WI38 (cell line): ENCODE results near the gene GUCY2D.

ENCODE experiments used
- H3K4me3 ChIP-seq: 2 replicates; pipeline ENCODE4 v1.5.1; 2011; ENCODE audit warnings: low read depth, mild to moderate bottlenecking, control low read depth, low read length
- TF ChIP-seq, protein P1 (sequence below): IDR thresholded peaks from 2 replicates; pipeline ENCODE4 v1.5.1; 2012; ENCODE audit warnings: low read depth, mild to moderate bottlenecking, control low read depth, low read length

The GUCY2D gene

GRCh38 chr17:8005967-8006730, 3.7 kb downstream of the GUCY2D start:
- H3K4me3 ChIP-seq = no peak overlapping the region
- TF ChIP-seq, protein P1, sequence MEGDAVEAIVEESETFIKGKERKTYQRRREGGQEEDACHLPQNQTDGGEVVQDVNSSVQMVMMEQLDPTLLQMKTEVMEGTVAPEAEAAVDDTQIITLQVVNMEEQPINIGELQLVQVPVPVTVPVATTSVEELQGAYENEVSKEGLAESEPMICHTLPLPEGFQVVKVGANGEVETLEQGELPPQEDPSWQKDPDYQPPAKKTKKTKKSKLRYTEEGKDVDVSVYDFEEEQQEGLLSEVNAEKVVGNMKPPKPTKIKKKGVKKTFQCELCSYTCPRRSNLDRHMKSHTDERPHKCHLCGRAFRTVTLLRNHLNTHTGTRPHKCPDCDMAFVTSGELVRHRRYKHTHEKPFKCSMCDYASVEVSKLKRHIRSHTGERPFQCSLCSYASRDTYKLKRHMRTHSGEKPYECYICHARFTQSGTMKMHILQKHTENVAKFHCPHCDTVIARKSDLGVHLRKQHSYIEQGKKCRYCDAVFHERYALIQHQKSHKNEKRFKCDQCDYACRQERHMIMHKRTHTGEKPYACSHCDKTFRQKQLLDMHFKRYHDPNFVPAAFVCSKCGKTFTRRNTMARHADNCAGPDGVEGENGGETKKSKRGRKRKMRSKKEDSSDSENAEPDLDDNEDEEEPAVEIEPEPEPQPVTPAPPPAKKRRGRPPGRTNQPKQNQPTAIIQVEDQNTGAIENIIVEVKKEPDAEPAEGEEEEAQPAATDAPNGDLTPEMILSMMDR = no peak

DNA sequence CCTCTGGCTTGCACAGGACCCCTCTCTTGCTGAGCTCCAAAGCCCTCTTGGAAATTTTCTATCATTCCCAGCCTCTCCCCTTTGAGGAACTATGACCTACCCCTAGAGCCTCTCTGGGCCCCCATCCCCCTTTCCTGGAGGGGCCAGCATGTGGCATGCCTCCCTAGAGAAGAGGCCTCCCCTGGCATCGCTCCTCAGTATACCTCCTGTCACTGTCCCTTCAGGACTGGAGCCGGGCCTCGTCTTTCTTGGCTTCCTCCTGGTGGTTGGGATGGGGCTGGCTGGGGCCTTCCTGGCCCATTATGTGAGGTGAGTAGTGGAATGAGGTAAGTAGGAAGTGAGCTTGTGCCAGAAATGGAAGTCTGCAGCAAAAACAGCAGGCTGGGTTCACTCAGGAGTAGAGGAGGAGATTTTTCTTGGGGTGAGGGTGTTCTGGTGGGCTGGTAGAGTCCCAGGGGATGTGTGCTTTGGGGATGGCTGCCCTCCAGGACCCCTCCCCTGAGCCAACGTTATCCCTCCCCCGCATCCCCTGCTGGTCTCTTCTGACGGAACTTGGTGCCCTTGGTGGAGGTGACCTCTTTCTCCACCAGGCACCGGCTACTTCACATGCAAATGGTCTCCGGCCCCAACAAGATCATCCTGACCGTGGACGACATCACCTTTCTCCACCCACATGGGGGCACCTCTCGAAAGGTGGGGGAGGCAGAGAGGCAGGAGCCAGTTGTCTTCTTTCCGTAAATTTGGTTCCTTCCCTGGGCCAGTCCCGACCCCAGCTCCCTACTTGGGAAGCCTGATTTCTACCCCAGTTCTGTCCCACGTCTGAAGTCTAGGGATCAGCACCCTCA, 4.6 kb downstream of the GUCY2D start:
- H3K4me3 ChIP-seq = no peak overlapping the region
- TF ChIP-seq, protein P1 = no peak

DNA sequence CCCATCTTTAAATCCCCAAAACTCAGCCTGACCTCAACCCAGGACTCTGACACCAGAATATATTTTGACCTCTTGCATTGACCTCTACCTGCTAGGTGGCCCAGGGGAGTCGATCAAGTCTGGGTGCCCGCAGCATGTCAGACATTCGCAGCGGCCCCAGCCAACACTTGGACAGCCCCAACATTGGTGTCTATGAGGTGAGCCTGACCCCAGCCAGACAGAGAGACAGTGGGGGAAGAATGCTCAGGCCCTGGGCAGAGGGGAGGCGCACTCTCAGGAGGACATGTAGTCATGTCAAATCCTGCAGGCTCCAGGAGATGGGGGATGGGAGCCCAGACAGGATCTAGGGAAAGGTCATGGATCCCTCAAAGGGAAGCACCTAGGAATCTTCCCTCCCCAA, 5.4 kb downstream of the GUCY2D start:
- TF ChIP-seq, protein P1 = no peak

DNA sequence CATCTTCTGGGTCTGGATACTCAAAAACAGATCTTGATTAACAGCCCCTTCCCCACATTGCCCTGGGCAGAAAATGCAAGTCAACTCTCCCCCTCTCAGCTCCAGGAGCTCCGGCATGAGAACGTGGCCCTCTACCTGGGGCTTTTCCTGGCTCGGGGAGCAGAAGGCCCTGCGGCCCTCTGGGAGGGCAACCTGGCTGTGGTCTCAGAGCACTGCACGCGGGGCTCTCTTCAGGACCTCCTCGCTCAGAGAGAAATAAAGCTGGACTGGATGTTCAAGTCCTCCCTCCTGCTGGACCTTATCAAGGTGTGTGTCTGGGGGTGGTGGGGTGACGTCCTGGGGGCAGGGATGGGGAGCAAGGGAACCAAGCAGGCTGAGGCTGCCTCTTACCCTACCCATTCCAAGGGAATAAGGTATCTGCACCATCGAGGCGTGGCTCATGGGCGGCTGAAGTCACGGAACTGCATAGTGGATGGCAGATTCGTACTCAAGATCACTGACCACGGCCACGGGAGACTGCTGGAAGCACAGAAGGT, 9.7 kb downstream of the GUCY2D start:
- TF ChIP-seq, protein P1 = no peak

More for the DNA sequence above, 5.4 kb downstream of the GUCY2D start:
- no peak overlapping the region for H3K4me3 ChIP-seq

GRCh38 chr17:8012996-8013640, 10.7 kb downstream of the GUCY2D start:
- TF ChIP-seq, protein P1 = no peak
- no peak overlapping the region for H3K4me3 ChIP-seq

More for the DNA sequence above, 9.7 kb downstream of the GUCY2D start:
- no peak overlapping the region for H3K4me3 ChIP-seq

DNA sequence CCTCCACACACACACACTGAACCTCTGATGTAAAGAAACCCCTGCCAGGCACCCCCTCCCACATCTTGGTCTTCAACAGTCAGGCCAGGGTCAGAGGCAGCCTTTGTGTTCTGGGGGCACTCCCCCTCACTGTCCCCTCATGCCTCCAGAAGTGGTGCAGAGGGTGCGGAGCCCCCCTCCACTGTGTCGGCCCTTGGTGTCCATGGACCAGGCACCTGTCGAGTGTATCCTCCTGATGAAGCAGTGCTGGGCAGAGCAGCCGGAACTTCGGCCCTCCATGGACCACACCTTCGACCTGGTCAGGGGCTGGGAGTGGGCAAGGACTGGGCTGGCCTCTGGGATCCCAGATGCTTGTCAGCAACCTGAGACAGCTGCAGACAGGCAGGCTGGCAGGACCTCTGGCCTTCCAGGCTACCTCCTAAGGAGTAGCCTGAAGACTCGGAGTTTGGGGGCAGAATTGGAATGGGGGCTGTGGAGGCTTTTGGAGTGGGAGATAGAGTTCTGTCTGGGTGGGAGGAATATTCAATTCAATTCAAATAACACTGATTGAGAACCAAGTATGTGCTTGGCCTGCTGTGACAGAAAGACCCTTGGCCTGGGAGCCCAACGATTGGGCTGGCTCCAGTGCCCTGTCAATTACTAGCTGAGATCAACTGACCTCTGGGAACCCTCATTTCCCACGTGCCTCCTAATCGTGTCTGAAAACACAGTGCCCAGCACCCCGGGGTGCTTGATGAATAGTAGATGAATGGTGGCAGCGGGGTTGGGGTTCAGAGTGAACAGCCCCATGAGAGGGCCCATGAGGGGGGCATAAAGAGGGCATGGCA, 11.5 kb downstream of the GUCY2D start:
- no peak overlapping the region for H3K4me3 ChIP-seq

More for the DNA sequence above, 11.5 kb downstream of the GUCY2D start:
- TF ChIP-seq, protein P1 = no peak
